ENCODE results near the gene BNC2. TPM values are rescaled to one million over a fixed set of nuclear protein-coding genes. Genes with fewer than 3 reads are reported as not detected.

BNC2 gene
- total and polyA plus RNA-seq, 8 donors, result 0.28 to 7.6 (median 0.99) TPM

DNA sequence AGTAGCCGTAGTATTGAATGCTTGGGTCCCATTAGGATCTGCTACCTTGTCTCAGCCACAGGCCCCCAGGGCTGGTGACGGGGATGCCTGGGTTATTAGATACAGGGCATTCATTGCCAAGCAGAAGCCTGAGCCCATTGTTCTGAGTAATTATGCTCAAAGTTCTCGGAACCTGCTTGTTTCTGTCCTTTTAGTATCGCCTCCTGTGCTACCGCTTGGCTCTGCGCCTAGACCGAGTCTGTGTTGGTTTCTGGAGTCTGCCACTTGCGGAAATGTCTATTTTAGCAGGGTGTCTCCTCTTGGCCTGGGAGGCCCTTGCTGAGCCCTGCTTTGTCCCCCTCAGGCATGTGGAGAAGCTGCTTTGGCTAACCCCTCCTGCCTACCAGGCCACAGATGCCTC, 506.1 kb downstream of the BNC2 start:
- no peaks in the 10 kb centered on the region for H3K27me3 ChIP-seq
- H3K9me3 ChIP-seq, result no peaks in the 10 kb centered on the region
- TF ChIP-seq, protein P1, sequence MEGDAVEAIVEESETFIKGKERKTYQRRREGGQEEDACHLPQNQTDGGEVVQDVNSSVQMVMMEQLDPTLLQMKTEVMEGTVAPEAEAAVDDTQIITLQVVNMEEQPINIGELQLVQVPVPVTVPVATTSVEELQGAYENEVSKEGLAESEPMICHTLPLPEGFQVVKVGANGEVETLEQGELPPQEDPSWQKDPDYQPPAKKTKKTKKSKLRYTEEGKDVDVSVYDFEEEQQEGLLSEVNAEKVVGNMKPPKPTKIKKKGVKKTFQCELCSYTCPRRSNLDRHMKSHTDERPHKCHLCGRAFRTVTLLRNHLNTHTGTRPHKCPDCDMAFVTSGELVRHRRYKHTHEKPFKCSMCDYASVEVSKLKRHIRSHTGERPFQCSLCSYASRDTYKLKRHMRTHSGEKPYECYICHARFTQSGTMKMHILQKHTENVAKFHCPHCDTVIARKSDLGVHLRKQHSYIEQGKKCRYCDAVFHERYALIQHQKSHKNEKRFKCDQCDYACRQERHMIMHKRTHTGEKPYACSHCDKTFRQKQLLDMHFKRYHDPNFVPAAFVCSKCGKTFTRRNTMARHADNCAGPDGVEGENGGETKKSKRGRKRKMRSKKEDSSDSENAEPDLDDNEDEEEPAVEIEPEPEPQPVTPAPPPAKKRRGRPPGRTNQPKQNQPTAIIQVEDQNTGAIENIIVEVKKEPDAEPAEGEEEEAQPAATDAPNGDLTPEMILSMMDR (IDR thresholded peaks at IDR 0.05), result no peak
- H3K4me1 ChIP-seq, result no peaks in the 10 kb centered on the region
- ATAC-seq, result no peak
- DNase-seq, result no peak
- FAIRE-seq, result no peak
- 76 to 90% methylated on average over 8 of the region's 8 CpGs for WGBS, 2 donors
- H3K4me3 ChIP-seq, result no peak overlapping the region
- no peaks in the 10 kb centered on the region for H3K36me3 ChIP-seq
- intact Hi-C loops (cut with DNase I), result no loop called here
- no peak overlapping the region for H3K27ac ChIP-seq

DNA sequence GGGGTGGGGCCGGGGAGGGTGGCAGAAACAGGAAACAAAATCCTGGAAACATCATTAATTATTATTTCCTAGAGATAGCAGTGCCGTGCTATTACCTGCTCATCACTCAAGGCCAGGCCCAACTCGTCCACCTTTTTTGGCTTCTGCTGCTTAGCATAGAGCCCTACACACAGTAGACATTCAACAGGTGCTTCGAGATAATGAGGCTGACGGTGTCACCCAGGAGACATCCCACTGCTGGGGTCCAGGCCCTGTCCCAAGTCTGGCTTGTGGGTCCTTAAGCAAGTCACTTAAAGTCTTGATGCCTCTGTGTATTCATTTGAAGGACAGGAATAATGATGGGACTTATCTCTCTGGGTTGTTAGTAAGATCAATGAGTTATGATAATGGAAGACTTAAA, 506.6 kb downstream of the BNC2 start:
- TF ChIP-seq, protein P1 (IDR thresholded peaks at IDR 0.05), result no peak
- H3K27ac ChIP-seq, result no peak overlapping the region
- intact Hi-C loops (cut with DNase I), result no loop called here
- H3K4me1 ChIP-seq, result no peaks in the 10 kb centered on the region
- WGBS, 2 donors, result 41 to 56% methylated on average over 5 of the region's 5 CpGs
- H3K4me3 ChIP-seq, result no peak overlapping the region
- H3K27me3 ChIP-seq, result no peaks in the 10 kb centered on the region
- ATAC-seq, result no peak
- no peak for FAIRE-seq
- no peaks in the 10 kb centered on the region for H3K36me3 ChIP-seq
- no peak for DNase-seq
- H3K9me3 ChIP-seq, result no peaks in the 10 kb centered on the region

DNA sequence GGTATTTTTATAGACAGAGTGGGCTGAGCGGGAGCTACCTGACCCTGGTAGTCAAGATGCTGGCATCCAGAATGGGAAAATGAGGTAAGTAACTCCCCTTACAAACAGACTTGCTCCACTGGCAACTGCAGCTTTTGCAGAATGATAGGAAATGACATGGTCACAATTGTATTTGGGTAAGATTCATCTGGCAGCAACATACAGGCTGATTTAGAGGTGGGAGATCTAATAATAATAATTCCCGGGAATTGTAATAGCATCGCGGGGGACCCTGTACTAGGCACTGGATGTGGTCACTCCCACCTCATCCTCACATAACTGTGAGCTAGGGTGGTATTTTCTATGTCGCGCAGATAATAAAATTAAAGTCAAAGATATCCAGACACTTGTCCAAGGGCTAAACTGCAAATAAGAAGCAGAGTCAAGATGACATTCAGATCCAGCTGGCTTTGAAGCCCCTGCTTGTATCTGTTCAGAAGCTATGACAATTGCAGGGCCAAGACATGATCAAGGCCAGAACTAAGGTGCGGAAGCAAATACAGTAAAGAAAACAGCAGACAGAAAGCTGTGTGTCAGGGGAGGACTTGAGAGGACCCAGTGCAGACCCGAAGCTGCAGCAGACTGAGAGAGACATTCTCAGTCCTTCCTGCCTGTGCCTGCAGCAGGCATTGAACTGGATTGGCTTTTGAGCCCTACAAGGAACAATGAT, 507.2 kb downstream of the BNC2 start:
- H3K4me1 ChIP-seq, result no peaks in the 10 kb centered on the region
- FAIRE-seq, result no peak
- WGBS, 2 donors, result 80 to 85% methylated on average over 8 of the region's 8 CpGs
- no peak overlapping the region for H3K27ac ChIP-seq
- intact Hi-C loops (cut with DNase I), result no loop called here
- no peaks in the 10 kb centered on the region for H3K27me3 ChIP-seq
- H3K9me3 ChIP-seq, result no peaks in the 10 kb centered on the region
- ATAC-seq, result no peak
- TF ChIP-seq, protein P1 (IDR thresholded peaks at IDR 0.05), result no peak
- no peak for DNase-seq
- no peak overlapping the region for H3K4me3 ChIP-seq
- H3K36me3 ChIP-seq, result no peaks in the 10 kb centered on the region

DNA sequence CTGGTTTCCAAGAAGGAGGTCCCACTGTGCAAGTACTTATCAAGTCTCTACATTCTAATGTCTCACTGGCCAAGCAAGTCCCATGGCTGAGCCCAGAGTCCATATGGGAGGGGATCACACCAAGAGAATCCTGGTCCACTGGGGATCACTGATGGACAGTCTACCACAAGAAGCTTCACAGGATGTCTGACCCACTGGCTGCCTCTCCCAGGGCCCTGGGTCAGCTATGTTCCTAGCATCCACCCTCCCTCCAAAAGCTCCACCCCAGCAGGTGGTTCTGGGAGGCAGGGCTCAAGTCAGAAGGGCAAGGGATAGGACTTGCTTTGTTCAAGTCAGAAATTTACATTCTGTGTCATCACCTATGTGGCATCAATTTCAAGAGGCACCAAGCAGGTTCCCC, 508.5 kb downstream of the BNC2 start:
- TF ChIP-seq, protein P1 (IDR thresholded peaks at IDR 0.05), result no peak
- Histone ChIP-seq H3K27ac (no peak overlapping the region), H3K4me3 (no peak overlapping the region), H3K36me3 (no peaks in the 10 kb centered on the region), H3K4me1 (no peaks in the 10 kb centered on the region), H3K27me3 (no peaks in the 10 kb centered on the region), H3K9me3 (no peaks in the 10 kb centered on the region)
- ATAC-seq (no peak), DNase-seq (no peak), FAIRE-seq (no peak)
- intact Hi-C loops (cut with DNase I), result no loop called here

DNA sequence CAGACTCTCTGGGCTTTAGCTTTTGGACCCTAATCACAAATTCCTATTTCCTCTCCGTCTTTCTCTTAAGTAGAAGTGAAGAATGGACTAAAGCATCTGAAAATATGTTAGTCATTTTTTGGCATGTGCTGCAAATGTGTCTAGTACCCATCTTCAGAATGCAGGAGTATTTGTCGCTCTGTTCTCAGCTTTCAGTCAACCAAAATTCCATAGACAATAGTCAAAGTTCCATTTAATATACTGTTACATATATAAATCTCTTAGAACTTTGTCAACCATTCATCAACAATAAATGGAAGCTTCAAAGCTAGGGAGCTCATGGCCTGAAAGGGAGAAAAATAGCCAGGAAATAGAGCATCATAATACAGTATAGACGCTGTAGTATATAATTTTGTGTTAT, 509.4 kb downstream of the BNC2 start:
- ATAC-seq (no peak), DNase-seq (no peak), FAIRE-seq (no peak)
- TF ChIP-seq, protein P1 (IDR thresholded peaks at IDR 0.05), result no peak
- Histone ChIP-seq H3K4me1 (no peaks in the 10 kb centered on the region), H3K4me3 (no peak overlapping the region), H3K36me3 (no peaks in the 10 kb centered on the region), H3K27me3 (no peaks in the 10 kb centered on the region), H3K27ac (no peak overlapping the region), H3K9me3 (no peaks in the 10 kb centered on the region)
- 53 to 59% methylated on average over 3 of the region's 3 CpGs for WGBS, 2 donors
- intact Hi-C loops (cut with DNase I), result no loop called here
